NCI-H2227 (cell line): Measurements from ENCODE around the gene CDC26.
"Not testable (repeated sequence)": the region's sequence is repeated elsewhere in the genome, so short reads cannot be mapped to it uniquely, and the experiment has no call there.

Source experiments
- DNase-seq: peaks from one replicate; lab custom pipeline; 2025; ENCODE audit not compliant: unreplicated experiment; lab: John Stamatoyannopoulos, UW

Gene CDC26

GRCh38 chr9:113241161-113241560, 34.2 kb downstream of the CDC26 start:
- no peak for DNase-seq

- DNase-seq: no peak
Observed at GRCh38 chr9:113238859-113239232, 36.5 kb downstream of the CDC26 start.

- no peak for DNase-seq
Observed at GRCh38 chr9:113238202-113238858, 37.0 kb downstream of the CDC26 start.

- DNase-seq: no peak
Observed at GRCh38 chr9:113237026-113237425, 38.3 kb downstream of the CDC26 start.

- DNase-seq: not testable (repeated sequence)
Observed at GRCh38 chr9:113235701-113236255, 39.6 kb downstream of the CDC26 start.

- no peak for DNase-seq
Observed at GRCh38 chr9:113231701-113232100, 43.7 kb downstream of the CDC26 start.

- DNase-seq: peak; percentile 4
Observed at GRCh38 chr9:113228130-113228665, 47.2 kb downstream of the CDC26 start.

GRCh38 chr9:113227436-113227835, 47.9 kb downstream of the CDC26 start:
- DNase-seq: no peak

GRCh38 chr9:113223963-113224362, 51.4 kb downstream of the CDC26 start:
- no peak for DNase-seq

GRCh38 chr9:113222482-113222841, 52.9 kb downstream of the CDC26 start:
- no peak for DNase-seq

- DNase-seq: no peak
Observed at GRCh38 chr9:113221800-113222481, 53.4 kb downstream of the CDC26 start.

- DNase-seq: peak; percentile 96
Observed at GRCh38 chr9:113221003-113221799, 54.2 kb downstream of the CDC26 start, which contains the start of the genes FKBP15 and SLC31A1. Gene FKBP15 (minus strand): TSS chr9:113221277. CDS start chr9:113221243, 34 bp downstream. Gene SLC31A1 (plus strand): TSS chr9:113221544. CDS start chr9:113256149, 34,605 bp downstream.

- DNase-seq: no peak
Observed at GRCh38 chr9:113220467-113221002, 54.8 kb downstream of the CDC26 start.

- DNase-seq: no peak
Observed at GRCh38 chr9:113219969-113220368, 55.4 kb downstream of the CDC26 start.

- no peak for DNase-seq
Observed at GRCh38 chr9:113219186-113219936, 56.0 kb downstream of the CDC26 start.
